ENCODE measurements around the gene SURF4.

Gene SURF4

GRCh38 chr9:133351526-133351907, 24.3 kb downstream of the SURF4 start:
- H3K4me3 ChIP-seq (ENCODE audit: low read length) = no peak overlapping the region
- H3K9me3 ChIP-seq (replicated peaks; ENCODE audit: insufficient read depth, low read length) = no peaks in the 10 kb centered on the region
- H3K79me2 ChIP-seq (ENCODE audit: low read length) = peaks cover 60% of the 10 kb centered on the region
- peaks cover 70% of the 10 kb centered on the region for H3F3A ChIP-seq (ENCODE audit: insufficient read depth, low read length)
- no peaks in the 10 kb centered on the region for H3K27me3 ChIP-seq (replicated peaks; ENCODE audit: insufficient read depth, low read length)
- no peak overlapping the region for H3K9ac ChIP-seq (ENCODE audit: low read length)
- no peak overlapping the region for H3K27ac ChIP-seq (ENCODE audit: low read length)
- H3K4me1 ChIP-seq (ENCODE audit: low read length) = peaks cover 13% of the 10 kb centered on the region; the same call in 1 of the 2 replicates
- no peak overlapping the region for H3K4me2 ChIP-seq (ENCODE audit: low read depth, low read length)
- no peak for TF ChIP-seq EZH2 (optimal IDR thresholded peaks at IDR 0.05; ENCODE audit: low read depth, low read length)
- TF ChIP-seq CTCF (IDR thresholded peaks at IDR 0.05; ENCODE audit: low read length) = no peak
- TF ChIP-seq EZH2phosphoT487 (IDR thresholded peaks at IDR 0.05; ENCODE audit: low read length) = no peak
- no peak for DNase-seq
- no peaks in the 10 kb centered on the region for H3K9me2 ChIP-seq (replicated peaks; ENCODE audit: insufficient read depth, low read length)
- peaks cover 17% of the 10 kb centered on the region for H3K36me3 ChIP-seq (replicated peaks; ENCODE audit: insufficient read depth, low read length)
- H4K20me1 ChIP-seq (ENCODE audit: insufficient read depth, low read length) = peaks cover 11% of the 10 kb centered on the region
- no peak overlapping the region for H2AFZ ChIP-seq (ENCODE audit: low read length)

- peak overlapping the region; percentile 97; the same call in 1 of the 2 replicates for H3K4me2 ChIP-seq (ENCODE audit: low read depth, low read length)
- peaks cover 62% of the 10 kb centered on the region for H3K79me2 ChIP-seq (ENCODE audit: low read length)
Measured at GRCh38 chr9:133349965-133350616, 25.8 kb downstream of the SURF4 start.

GRCh38 chr9:133348718-133349573, 26.9 kb downstream of the SURF4 start:
- TF ChIP-seq CTCF (IDR thresholded peaks at IDR 0.05; ENCODE audit: low read length) (no peak), EZH2 (optimal IDR thresholded peaks at IDR 0.05; ENCODE audit: low read depth, low read length) (no peak), EZH2phosphoT487 (IDR thresholded peaks at IDR 0.05; ENCODE audit: low read length) (no peak)
- Histone ChIP-seq H3K36me3 (replicated peaks; ENCODE audit: insufficient read depth, low read length) (peaks cover 17% of the 10 kb centered on the region), H3F3A (ENCODE audit: insufficient read depth, low read length) (peaks cover 58% of the 10 kb centered on the region), H3K79me2 (ENCODE audit: low read length) (peaks cover 58% of the 10 kb centered on the region), H2AFZ (ENCODE audit: low read length) (no peak overlapping the region), H3K4me2 (ENCODE audit: low read depth, low read length) (peak overlapping the region; percentile 97), H3K9ac (ENCODE audit: low read length) (peak overlapping the region; percentile 99), H3K4me1 (ENCODE audit: low read length) (peaks cover 17% of the 10 kb centered on the region; the same call in 1 of the 2 replicates), H3K9me3 (replicated peaks; ENCODE audit: insufficient read depth, low read length) (no peaks in the 10 kb centered on the region), H3K27ac (ENCODE audit: low read length) (peak overlapping the region; percentile 83), H3K27me3 (replicated peaks; ENCODE audit: insufficient read depth, low read length) (no peaks in the 10 kb centered on the region), H3K4me3 (ENCODE audit: low read length) (peak overlapping the region; percentile 97), H3K9me2 (replicated peaks; ENCODE audit: insufficient read depth, low read length) (no peaks in the 10 kb centered on the region), H4K20me1 (ENCODE audit: insufficient read depth, low read length) (peaks cover 11% of the 10 kb centered on the region)
- no peak for DNase-seq

More at GRCh38 chr9:133349965-133350616, 25.8 kb downstream of the SURF4 start:
- H3K4me3 ChIP-seq (ENCODE audit: low read length) = peak overlapping the region; percentile 97; the same call in 1 of the 2 replicates
- peaks cover 17% of the 10 kb centered on the region for H3K36me3 ChIP-seq (replicated peaks; ENCODE audit: insufficient read depth, low read length)
- no peak overlapping the region; the same call in 1 of the 2 replicates for H3K9ac ChIP-seq (ENCODE audit: low read length)
- H4K20me1 ChIP-seq (ENCODE audit: insufficient read depth, low read length) = peaks cover 11% of the 10 kb centered on the region
- H3K27me3 ChIP-seq (replicated peaks; ENCODE audit: insufficient read depth, low read length) = no peaks in the 10 kb centered on the region
- no peaks in the 10 kb centered on the region for H3K9me2 ChIP-seq (replicated peaks; ENCODE audit: insufficient read depth, low read length)
- DNase-seq = no peak
- peaks cover 63% of the 10 kb centered on the region for H3F3A ChIP-seq (ENCODE audit: insufficient read depth, low read length)
- H3K9me3 ChIP-seq (replicated peaks; ENCODE audit: insufficient read depth, low read length) = no peaks in the 10 kb centered on the region
- peaks cover 17% of the 10 kb centered on the region; the same call in 1 of the 2 replicates for H3K4me1 ChIP-seq (ENCODE audit: low read length)
- H3K27ac ChIP-seq (ENCODE audit: low read length) = no peak overlapping the region; the same call in 1 of the 2 replicates
- no peak overlapping the region for H2AFZ ChIP-seq (ENCODE audit: low read length)
- TF ChIP-seq CTCF (IDR thresholded peaks at IDR 0.05; ENCODE audit: low read length) = no peak
- TF ChIP-seq EZH2phosphoT487 (IDR thresholded peaks at IDR 0.05; ENCODE audit: low read length) = no peak
- no peak for TF ChIP-seq EZH2 (optimal IDR thresholded peaks at IDR 0.05; ENCODE audit: low read depth, low read length)

All from MM.1S (cell line).